ENCODE data around the gene EXD1. TPM values are rescaled to one million over a fixed set of nuclear protein-coding genes. Genes with fewer than 3 reads are reported as not detected.
"Not testable (repeated sequence)": the region's sequence is repeated elsewhere in the genome, so short reads cannot be mapped to it uniquely, and the experiment has no call there.

EXD1 gene
- total RNA-seq, 3 donors from 2014 or later, result not detected

- Mint-ChIP-seq H3K9me3 (no peaks in the 10 kb centered on the region), H3K27me3 (ENCODE audit: low read depth) (no peaks in the 10 kb centered on the region), H3K36me3 (ENCODE audit: insufficient read depth) (no peaks in the 10 kb centered on the region), H3K4me3 (no peak overlapping the region), H3K4me1 (ENCODE audit: low read depth) (peaks cover 8% of the 10 kb centered on the region)
- ATAC-seq (no peak), DNase-seq (no peak)
Observed at GRCh38 chr15:41148065-41148464, 82.5 kb downstream of the EXD1 start.

GRCh38 chr15:41139619-41140018 lies 90.9 kb downstream of the EXD1 start:
- Mint-ChIP-seq H3K9me3 (no peaks in the 10 kb centered on the region), H3K4me1 (ENCODE audit: low read depth) (no peaks in the 10 kb centered on the region), H3K36me3 (ENCODE audit: insufficient read depth) (no peaks in the 10 kb centered on the region), H3K4me3 (no peak overlapping the region), H3K27me3 (ENCODE audit: low read depth) (no peaks in the 10 kb centered on the region)
- ATAC-seq (no peak), DNase-seq (no peak)

GRCh38 chr15:41139112-41139511 lies 91.4 kb downstream of the EXD1 start:
- not testable (repeated sequence) for H3K4me1 Mint-ChIP-seq (ENCODE audit: low read depth); H3K27me3 Mint-ChIP-seq (ENCODE audit: low read depth); H3K4me3 Mint-ChIP-seq; H3K9me3 Mint-ChIP-seq; H3K36me3 Mint-ChIP-seq (ENCODE audit: insufficient read depth); ATAC-seq; DNase-seq

- H3K27me3 Mint-ChIP-seq (ENCODE audit: low read depth); DNase-seq; H3K36me3 Mint-ChIP-seq (ENCODE audit: insufficient read depth); H3K9me3 Mint-ChIP-seq; H3K4me3 Mint-ChIP-seq; ATAC-seq; H3K4me1 Mint-ChIP-seq (ENCODE audit: low read depth): not testable (repeated sequence)
Observed at GRCh38 chr15:41135580-41135979, 95.0 kb downstream of the EXD1 start.

- Mint-ChIP-seq H3K4me3 (no peak overlapping the region), H3K9me3 (no peaks in the 10 kb centered on the region), H3K27me3 (ENCODE audit: low read depth) (peaks cover 5% of the 10 kb centered on the region), H3K36me3 (ENCODE audit: insufficient read depth) (no peaks in the 10 kb centered on the region), H3K4me1 (ENCODE audit: low read depth) (no peaks in the 10 kb centered on the region)
- no peak for ATAC-seq
- no peak for DNase-seq
Observed at GRCh38 chr15:41133454-41133853, 97.1 kb downstream of the EXD1 start.

Other genes starting within 250 kb of the EXD1 start
- 10 to 100 TPM; 39.2 to 42.0 (median 40.5) TPM for gene INO80, start 114.5 kb downstream of the EXD1 start, total RNA-seq
- 10 to 100 TPM; 43.2 to 53.3 (median 46.7) TPM for gene CHP1, start 511 bp upstream of the EXD1 start, total RNA-seq
- 10 to 100 TPM in 1 of 3 donors, 1 to 10 TPM in 2; 8.5 to 10.2 (median 9.5) TPM for gene OIP5, start 101.8 kb upstream of the EXD1 start, total RNA-seq
- 10 to 100 TPM; 10.1 to 19.0 (median 18.5) TPM for gene NUSAP1, start 102.1 kb upstream of the EXD1 start, total RNA-seq
- 10 to 100 TPM; 28.6 to 31.4 (median 29.3) TPM for gene NDUFAF1, start 171.7 kb upstream of the EXD1 start, total RNA-seq
- gene RTF1, start 186.3 kb upstream of the EXD1 start, total RNA-seq, result 10 to 100 TPM; 28.6 to 38.3 (median 32.6) TPM

All from activated T-cell treated with anti-CD3 and anti-CD28 coated beads, Interleukin-2, amount 50 U/mL, for 4 hours (primary cell).